Loucy (cell line): ENCODE measurements around the gene TTC7B.

ENCODE experiments used
- H2AFZ ChIP-seq: fragments of 200-600 bp; sonication (generic); 2 replicates; pipeline ENCODE4 v1.6.0; 2016; ENCODE audit warnings: antibody characterized with exemption, mild to moderate bottlenecking, low read length, moderate library complexity
- H3F3A ChIP-seq: fragments of 200-600 bp; 2 replicates; pipeline ENCODE4 v1.6.0; 2016; ENCODE audit warnings: antibody characterized with exemption, low read depth, mild to moderate bottlenecking
- H3K27me3 ChIP-seq: fragments of 200-600 bp; sonication (generic); 2 replicates; pipeline ENCODE4 v1.6.1; 2014; ENCODE audit warnings: low read length, mild to moderate bottlenecking; ENCODE audit not compliant: insufficient read depth, poor library complexity, severe bottlenecking
- H3K36me3 ChIP-seq: fragments of 200-600 bp; sonication (generic); 2 replicates; pipeline ENCODE4 v1.6.1; 2016; ENCODE audit warnings: low read length; ENCODE audit not compliant: insufficient read depth
- H3K4me1 ChIP-seq: fragments of 200-600 bp; sonication (generic); 2 replicates; pipeline ENCODE4 v1.5.1; 2014; ENCODE audit warnings: low read length, mild to moderate bottlenecking; ENCODE audit not compliant: insufficient read depth, poor library complexity, severe bottlenecking
- H3K4me2 ChIP-seq: fragments of 200-600 bp; sonication (generic); 2 replicates; pipeline ENCODE4 v1.6.0; 2014; ENCODE audit warnings: antibody characterized with exemption, low read length, low read depth, mild to moderate bottlenecking; ENCODE audit not compliant: poor library complexity, severe bottlenecking
- H3K4me3 ChIP-seq: fragments of 200-600 bp; sonication (generic); 2 replicates; pipeline ENCODE4 v1.5.1; 2014; ENCODE audit warnings: low read length, mild to moderate bottlenecking, mixed read lengths; ENCODE audit not compliant: poor library complexity, severe bottlenecking
- H3K79me2 ChIP-seq: fragments of 200-600 bp; sonication (generic); 2 replicates; pipeline ENCODE4 v1.6.1; 2014; ENCODE audit warnings: low read length; ENCODE audit not compliant: insufficient read depth
- H3K9ac ChIP-seq: fragments of 200-600 bp; sonication (generic); 2 replicates; pipeline ENCODE4 v1.6.0; 2014; ENCODE audit warnings: mild to moderate bottlenecking, low read depth, low read length, moderate library complexity; ENCODE audit not compliant: poor library complexity, severe bottlenecking
- H3K9me2 ChIP-seq: fragments of 200-600 bp; sonication (generic); replicated peaks from 2 replicates; pipeline ENCODE4 v1.6.1; 2016; ENCODE audit warnings: low read depth, low read length, mixed read lengths
- H3K9me3 ChIP-seq: fragments of 200-600 bp; sonication (generic); 2 replicates; pipeline ENCODE4 v1.6.1; 2014; ENCODE audit warnings: mild to moderate bottlenecking, antibody characterized with exemption, low read length, low read depth; ENCODE audit not compliant: insufficient read depth
- H4K20me1 ChIP-seq: fragments of 200-600 bp; sonication (generic); 2 replicates; pipeline ENCODE4 v1.6.0; 2014; ENCODE audit warnings: antibody characterized with exemption, low read length, mild to moderate bottlenecking; ENCODE audit not compliant: insufficient read depth, poor library complexity, severe bottlenecking
- EZH2phosphoT487 ChIP-seq: fragments of 200-600 bp; IDR thresholded peaks from 2 replicates; pipeline ENCODE4 v1.6.1; 2018; ENCODE audit warnings: antibody characterized with exemption, mild to moderate bottlenecking, moderate library complexity, borderline replicate concordance
- TF ChIP-seq, protein P1 (sequence below): fragments of 200-600 bp; sonication (generic); conservative IDR thresholded peaks from 2 replicates; pipeline ENCODE4 v1.5.1; 2014; ENCODE audit warnings: mild to moderate bottlenecking, antibody characterized with exemption, low read length

The TTC7B gene

DNA sequence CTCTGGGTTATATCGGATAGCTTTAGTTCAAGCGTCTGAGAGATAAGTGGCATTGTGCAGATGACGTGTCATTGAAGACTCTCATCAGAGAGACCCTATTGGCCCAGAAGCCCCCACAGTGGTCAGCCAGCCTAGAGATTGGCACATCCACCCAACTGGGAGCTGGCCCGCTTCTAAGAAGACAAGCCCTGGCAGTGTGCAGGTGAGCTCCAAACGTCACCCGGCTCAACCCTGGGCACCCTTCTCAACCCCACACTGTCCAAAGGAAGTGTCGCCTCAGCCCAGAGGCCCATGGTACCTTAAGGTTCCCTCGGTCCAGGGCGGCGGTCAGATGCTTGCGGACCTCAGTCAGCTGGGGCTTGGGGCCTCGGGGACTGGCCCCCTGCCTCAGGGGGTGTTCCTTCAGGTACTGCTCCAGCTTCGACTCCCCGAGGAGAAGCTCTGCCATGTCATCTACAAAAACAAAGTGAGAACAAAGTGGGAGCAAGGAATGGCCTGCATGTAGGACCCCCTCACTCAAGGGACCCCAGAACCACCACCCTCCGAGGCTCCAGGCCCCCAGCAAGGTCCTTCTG lies 30.3 kb downstream of the TTC7B start:
- no peak overlapping the region for H3K4me2 ChIP-seq
- no peak overlapping the region for H3K9ac ChIP-seq
- H3K9me3 ChIP-seq, result no peaks in the 10 kb centered on the region
- no peaks in the 10 kb centered on the region for H4K20me1 ChIP-seq
- no peak overlapping the region for H2AFZ ChIP-seq
- no peaks in the 10 kb centered on the region for H3F3A ChIP-seq
- no peaks in the 10 kb centered on the region for H3K27me3 ChIP-seq
- no peak overlapping the region for H3K4me3 ChIP-seq
- H3K4me1 ChIP-seq, result no peaks in the 10 kb centered on the region
- H3K36me3 ChIP-seq, result peaks cover 34% of the 10 kb centered on the region; the same call in 1 of the 2 replicates
- TF ChIP-seq, protein P1, sequence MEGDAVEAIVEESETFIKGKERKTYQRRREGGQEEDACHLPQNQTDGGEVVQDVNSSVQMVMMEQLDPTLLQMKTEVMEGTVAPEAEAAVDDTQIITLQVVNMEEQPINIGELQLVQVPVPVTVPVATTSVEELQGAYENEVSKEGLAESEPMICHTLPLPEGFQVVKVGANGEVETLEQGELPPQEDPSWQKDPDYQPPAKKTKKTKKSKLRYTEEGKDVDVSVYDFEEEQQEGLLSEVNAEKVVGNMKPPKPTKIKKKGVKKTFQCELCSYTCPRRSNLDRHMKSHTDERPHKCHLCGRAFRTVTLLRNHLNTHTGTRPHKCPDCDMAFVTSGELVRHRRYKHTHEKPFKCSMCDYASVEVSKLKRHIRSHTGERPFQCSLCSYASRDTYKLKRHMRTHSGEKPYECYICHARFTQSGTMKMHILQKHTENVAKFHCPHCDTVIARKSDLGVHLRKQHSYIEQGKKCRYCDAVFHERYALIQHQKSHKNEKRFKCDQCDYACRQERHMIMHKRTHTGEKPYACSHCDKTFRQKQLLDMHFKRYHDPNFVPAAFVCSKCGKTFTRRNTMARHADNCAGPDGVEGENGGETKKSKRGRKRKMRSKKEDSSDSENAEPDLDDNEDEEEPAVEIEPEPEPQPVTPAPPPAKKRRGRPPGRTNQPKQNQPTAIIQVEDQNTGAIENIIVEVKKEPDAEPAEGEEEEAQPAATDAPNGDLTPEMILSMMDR, result no peak
- TF ChIP-seq EZH2phosphoT487, result no peak
- H3K79me2 ChIP-seq, result 0 out of 2 replicates have a peak, but pooled peaks cover 6% of the 10 kb centered on the region
- no peaks in the 10 kb centered on the region for H3K9me2 ChIP-seq

DNA sequence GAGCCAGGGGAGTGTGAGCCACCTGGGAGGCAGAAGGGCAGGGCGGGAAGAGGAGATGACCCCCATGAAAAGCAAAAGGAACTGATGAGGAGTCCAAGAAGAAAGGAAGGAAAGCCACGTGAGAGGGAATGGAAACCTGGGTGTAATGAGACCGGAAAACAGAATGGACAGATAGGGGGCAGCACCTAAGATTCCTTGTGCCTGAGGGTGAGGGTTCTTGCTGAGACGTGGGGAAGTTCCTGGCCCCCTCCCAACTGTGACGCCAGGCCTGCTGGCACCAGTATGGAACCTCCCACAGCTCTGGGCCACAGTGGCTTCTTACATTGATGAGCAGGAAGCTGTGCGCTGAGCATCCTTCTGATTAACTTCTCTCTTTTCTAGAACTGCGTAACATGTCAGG lies 30.8 kb downstream of the TTC7B start:
- Histone ChIP-seq H3F3A (no peaks in the 10 kb centered on the region), H3K4me2 (no peak overlapping the region), H3K4me3 (no peak overlapping the region), H3K9me2 (no peaks in the 10 kb centered on the region), H3K79me2 (0 out of 2 replicates have a peak, but pooled peaks cover 6% of the 10 kb centered on the region), H2AFZ (no peak overlapping the region), H3K9me3 (no peaks in the 10 kb centered on the region), H3K4me1 (no peaks in the 10 kb centered on the region), H3K27me3 (no peaks in the 10 kb centered on the region), H3K9ac (no peak overlapping the region), H4K20me1 (no peaks in the 10 kb centered on the region), H3K36me3 (peaks cover 38% of the 10 kb centered on the region; the same call in 1 of the 2 replicates)
- TF ChIP-seq EZH2phosphoT487, result no peak
- TF ChIP-seq, protein P1, result peak; percentile 40

DNA sequence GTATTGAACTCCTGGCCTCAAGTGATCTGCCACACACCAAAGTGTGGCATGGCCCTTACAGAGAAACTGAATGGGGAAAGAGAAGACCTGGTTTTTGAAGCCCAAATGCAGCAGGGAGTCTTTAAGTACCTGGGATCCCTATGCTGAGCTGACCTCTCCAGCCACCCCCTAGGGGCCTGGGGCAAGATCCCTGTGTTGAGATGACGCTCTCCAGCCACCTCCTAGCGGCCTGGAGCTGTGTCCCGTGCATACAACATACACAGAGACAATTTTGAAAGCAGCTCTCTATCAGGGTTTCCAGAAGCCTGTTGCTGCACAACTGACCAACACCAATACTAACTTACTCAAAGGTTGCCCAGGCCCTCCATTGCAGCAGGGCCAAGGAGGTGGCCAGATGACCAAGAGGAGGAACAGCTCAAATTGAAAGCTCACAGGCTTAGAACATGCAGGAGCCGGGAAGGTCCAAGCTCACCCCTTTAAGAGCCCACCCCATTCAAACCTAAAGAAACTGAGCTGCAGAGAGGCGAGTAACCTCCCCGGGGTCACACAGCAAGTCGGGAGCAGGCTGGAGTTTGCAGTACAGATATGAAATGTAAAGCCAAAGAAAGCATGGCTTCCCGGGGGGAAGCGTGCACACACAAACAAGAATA lies 31.5 kb downstream of the TTC7B start:
- no peak overlapping the region for H3K4me2 ChIP-seq
- H3K9me3 ChIP-seq, result no peaks in the 10 kb centered on the region
- no peaks in the 10 kb centered on the region for H3K4me1 ChIP-seq
- no peaks in the 10 kb centered on the region for H3K9me2 ChIP-seq
- H4K20me1 ChIP-seq, result no peaks in the 10 kb centered on the region
- no peaks in the 10 kb centered on the region for H3K27me3 ChIP-seq
- H3F3A ChIP-seq, result no peaks in the 10 kb centered on the region
- 0 out of 2 replicates have a peak, but pooled peaks cover 6% of the 10 kb centered on the region for H3K79me2 ChIP-seq
- H3K9ac ChIP-seq, result no peak overlapping the region
- TF ChIP-seq EZH2phosphoT487, result no peak
- TF ChIP-seq, protein P1, result no peak
- H3K4me3 ChIP-seq, result no peak overlapping the region
- no peak overlapping the region for H2AFZ ChIP-seq
- H3K36me3 ChIP-seq, result peaks cover 42% of the 10 kb centered on the region; the same call in 1 of the 2 replicates
